Osteocyte (in vitro differentiated cells): ENCODE results near the gene ZNF683. TPM values are rescaled to one million over a fixed set of nuclear protein-coding genes. Genes with fewer than 3 reads are reported as not detected.

Experiments used
- DNase-seq: peaks from one replicate; pipeline ENCODE4 v3.0.0; 2021; ENCODE audit warnings: mixed read lengths; ENCODE audit not compliant: unreplicated experiment; ENCODE audit errors: extremely low spot score
- H3K27ac Mint-ChIP-seq: one replicate; pipeline ENCODE4 v1.8.0; 2021; ENCODE audit warnings: mild to moderate bottlenecking, mixed read lengths; ENCODE audit not compliant: unreplicated experiment
- H3K27me3 Mint-ChIP-seq: one replicate; pipeline ENCODE4 v1.8.0; 2021; ENCODE audit warnings: mixed read lengths; ENCODE audit not compliant: unreplicated experiment
- H3K36me3 Mint-ChIP-seq: one replicate; pipeline ENCODE4 v1.8.0; 2021; ENCODE audit warnings: mixed read lengths; ENCODE audit not compliant: unreplicated experiment
- H3K4me1 Mint-ChIP-seq: one replicate; pipeline ENCODE4 v1.8.0; 2021; ENCODE audit warnings: mixed read lengths; ENCODE audit not compliant: unreplicated experiment
- H3K4me3 Mint-ChIP-seq: one replicate; pipeline ENCODE4 v1.8.0; 2021; ENCODE audit warnings: mild to moderate bottlenecking, moderate library complexity, mixed read lengths; ENCODE audit not compliant: unreplicated experiment
- H3K9me3 Mint-ChIP-seq: one replicate; pipeline ENCODE4 v1.8.0; 2021; ENCODE audit warnings: mixed read lengths; ENCODE audit not compliant: unreplicated experiment
- total RNA-seq: library from RNA; stranded (reverse); gene quantifications from 2 replicates; pipeline ENCODE4 v1.2.1, GENCODE V29; 2021
- TF ChIP-seq, protein P1 (sequence below): fragments of 200-600 bp; sonication (generic); IDR thresholded peaks from 2 replicates; pipeline ENCODE4 v1.5.0; 2021; ENCODE audit warnings: antibody characterized with exemption, mild to moderate bottlenecking, moderate library complexity

ZNF683 gene
- total RNA-seq, 1 donor from 2014 or later = not detected

GRCh38 chr1:26399034-26399433, 26.5 kb upstream of the ZNF683 start:
- no peaks in the 10 kb centered on the region for H3K4me1 Mint-ChIP-seq
- no peak for DNase-seq
- H3K36me3 Mint-ChIP-seq = no peaks in the 10 kb centered on the region
- no peak overlapping the region for H3K27ac Mint-ChIP-seq
- H3K4me3 Mint-ChIP-seq = no peak overlapping the region
- TF ChIP-seq, protein P1, sequence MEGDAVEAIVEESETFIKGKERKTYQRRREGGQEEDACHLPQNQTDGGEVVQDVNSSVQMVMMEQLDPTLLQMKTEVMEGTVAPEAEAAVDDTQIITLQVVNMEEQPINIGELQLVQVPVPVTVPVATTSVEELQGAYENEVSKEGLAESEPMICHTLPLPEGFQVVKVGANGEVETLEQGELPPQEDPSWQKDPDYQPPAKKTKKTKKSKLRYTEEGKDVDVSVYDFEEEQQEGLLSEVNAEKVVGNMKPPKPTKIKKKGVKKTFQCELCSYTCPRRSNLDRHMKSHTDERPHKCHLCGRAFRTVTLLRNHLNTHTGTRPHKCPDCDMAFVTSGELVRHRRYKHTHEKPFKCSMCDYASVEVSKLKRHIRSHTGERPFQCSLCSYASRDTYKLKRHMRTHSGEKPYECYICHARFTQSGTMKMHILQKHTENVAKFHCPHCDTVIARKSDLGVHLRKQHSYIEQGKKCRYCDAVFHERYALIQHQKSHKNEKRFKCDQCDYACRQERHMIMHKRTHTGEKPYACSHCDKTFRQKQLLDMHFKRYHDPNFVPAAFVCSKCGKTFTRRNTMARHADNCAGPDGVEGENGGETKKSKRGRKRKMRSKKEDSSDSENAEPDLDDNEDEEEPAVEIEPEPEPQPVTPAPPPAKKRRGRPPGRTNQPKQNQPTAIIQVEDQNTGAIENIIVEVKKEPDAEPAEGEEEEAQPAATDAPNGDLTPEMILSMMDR = no peak
- no peaks in the 10 kb centered on the region for H3K9me3 Mint-ChIP-seq
- peaks cover 3% of the 10 kb centered on the region for H3K27me3 Mint-ChIP-seq

DNA sequence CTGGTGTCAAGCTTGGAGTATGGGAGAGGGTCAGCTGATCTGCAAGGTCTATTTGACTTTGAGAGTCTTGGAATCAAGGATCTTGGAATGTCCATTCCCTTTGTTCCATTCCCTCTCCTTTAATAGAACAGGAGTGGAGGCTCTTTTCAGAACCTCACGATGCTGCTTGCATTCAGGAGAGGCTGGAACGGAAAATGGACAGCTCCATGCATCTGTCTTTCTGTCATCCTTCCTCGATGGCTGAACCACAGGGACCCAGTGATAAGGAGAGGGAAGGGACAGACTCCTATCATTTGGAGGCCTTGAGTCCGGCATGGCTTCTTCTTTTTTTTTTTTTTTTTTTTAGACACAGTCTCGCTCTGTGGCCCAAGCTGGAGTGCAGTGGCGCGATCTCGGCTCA, 23.2 kb upstream of the ZNF683 start:
- H3K27me3 Mint-ChIP-seq = no peaks in the 10 kb centered on the region
- H3K27ac Mint-ChIP-seq = no peak overlapping the region
- TF ChIP-seq, protein P1 = no peak

DNA sequence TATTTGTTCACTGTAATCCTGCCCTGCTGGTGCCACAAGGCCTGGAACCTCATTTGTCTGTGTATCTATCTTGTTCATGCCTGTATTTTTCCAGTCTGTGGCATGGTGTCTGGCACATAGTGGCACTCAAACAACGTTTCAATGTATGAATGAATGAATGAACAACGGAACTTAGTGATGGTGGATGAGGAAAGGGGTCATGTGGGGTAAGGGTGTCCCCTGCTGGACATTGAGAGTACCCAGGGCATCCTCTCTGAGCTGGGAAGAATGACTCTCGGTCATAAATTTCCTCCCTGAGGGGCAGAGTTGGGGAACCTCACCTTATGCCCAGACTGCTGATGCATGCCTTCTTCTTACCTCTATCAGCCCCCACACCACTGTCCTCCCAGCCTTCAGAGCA, 18.9 kb upstream of the ZNF683 start:
- TF ChIP-seq, protein P1 = peak; percentile 58
- no peaks in the 10 kb centered on the region for H3K4me1 Mint-ChIP-seq
- no peaks in the 10 kb centered on the region for H3K27me3 Mint-ChIP-seq
- no peaks in the 10 kb centered on the region for H3K36me3 Mint-ChIP-seq
- H3K27ac Mint-ChIP-seq = no peak overlapping the region
- no peak for DNase-seq
- no peaks in the 10 kb centered on the region for H3K9me3 Mint-ChIP-seq
- no peak overlapping the region for H3K4me3 Mint-ChIP-seq

More for the DNA sequence above, 23.2 kb upstream of the ZNF683 start:
- H3K36me3 Mint-ChIP-seq = no peaks in the 10 kb centered on the region
- no peak for DNase-seq
- H3K9me3 Mint-ChIP-seq = no peaks in the 10 kb centered on the region
- H3K4me1 Mint-ChIP-seq = no peaks in the 10 kb centered on the region
- no peak overlapping the region for H3K4me3 Mint-ChIP-seq

- no peak for DNase-seq
- H3K9me3 Mint-ChIP-seq = no peaks in the 10 kb centered on the region
- no peaks in the 10 kb centered on the region for H3K27me3 Mint-ChIP-seq
- H3K4me3 Mint-ChIP-seq = no peak overlapping the region
- H3K36me3 Mint-ChIP-seq = no peaks in the 10 kb centered on the region
- TF ChIP-seq, protein P1 = no peak
- no peaks in the 10 kb centered on the region for H3K4me1 Mint-ChIP-seq
- H3K27ac Mint-ChIP-seq = no peak overlapping the region
These were observed 17.2 kb upstream of the ZNF683 start for GRCh38 chr1:26389604-26390247.

DNA sequence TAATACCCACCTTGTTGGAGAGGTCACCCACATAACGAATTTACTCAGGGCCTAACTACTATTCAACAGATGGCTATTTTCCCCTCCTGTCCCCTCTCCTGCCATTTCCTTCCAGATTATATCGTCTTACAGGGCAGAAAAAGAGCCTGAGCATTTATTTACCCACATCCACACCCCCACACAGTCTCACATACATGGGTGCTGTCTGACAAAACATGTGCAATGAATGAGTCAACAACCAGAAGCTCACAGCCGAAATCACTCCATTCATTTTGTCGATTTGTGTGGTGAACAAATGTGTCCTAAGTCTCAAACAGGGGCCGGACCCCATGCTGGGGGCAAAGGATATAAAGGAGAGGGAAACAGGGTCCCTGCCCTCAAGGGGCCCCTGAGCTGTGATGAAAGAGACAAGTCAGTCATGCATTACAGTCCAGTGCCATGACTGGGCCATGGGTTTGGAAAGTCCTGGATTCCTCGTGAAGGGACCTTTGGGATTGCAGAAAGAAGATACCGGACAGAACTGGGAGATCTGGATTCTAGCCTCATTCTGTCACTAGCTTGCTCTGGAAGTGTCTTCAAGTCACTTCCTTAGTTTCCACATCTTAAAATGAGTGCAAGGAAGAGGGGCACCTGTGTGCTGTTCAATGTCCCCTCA, 16.4 kb upstream of the ZNF683 start:
- DNase-seq = no peak
- peaks cover 3% of the 10 kb centered on the region for H3K27me3 Mint-ChIP-seq
- no peak overlapping the region for H3K27ac Mint-ChIP-seq
- H3K4me1 Mint-ChIP-seq = no peaks in the 10 kb centered on the region
- H3K4me3 Mint-ChIP-seq = no peak overlapping the region
- TF ChIP-seq, protein P1 = no peak
- no peaks in the 10 kb centered on the region for H3K9me3 Mint-ChIP-seq
- H3K36me3 Mint-ChIP-seq = no peaks in the 10 kb centered on the region
